GM19438 (cell line): ENCODE measurements around the gene CTAG1A.
"Not testable (repeated sequence)": the region's sequence is repeated elsewhere in the genome, so short reads cannot be mapped to it uniquely, and the experiment has no call there.

ENCODE experiments used
- ATAC-seq: cut with Tn5 transposase; IDR thresholded peaks from one replicate; pipeline ENCODE4 v1.9.1; 2021; ENCODE audit warnings: low read depth; ENCODE audit not compliant: unreplicated experiment

The CTAG1A gene

DNA sequence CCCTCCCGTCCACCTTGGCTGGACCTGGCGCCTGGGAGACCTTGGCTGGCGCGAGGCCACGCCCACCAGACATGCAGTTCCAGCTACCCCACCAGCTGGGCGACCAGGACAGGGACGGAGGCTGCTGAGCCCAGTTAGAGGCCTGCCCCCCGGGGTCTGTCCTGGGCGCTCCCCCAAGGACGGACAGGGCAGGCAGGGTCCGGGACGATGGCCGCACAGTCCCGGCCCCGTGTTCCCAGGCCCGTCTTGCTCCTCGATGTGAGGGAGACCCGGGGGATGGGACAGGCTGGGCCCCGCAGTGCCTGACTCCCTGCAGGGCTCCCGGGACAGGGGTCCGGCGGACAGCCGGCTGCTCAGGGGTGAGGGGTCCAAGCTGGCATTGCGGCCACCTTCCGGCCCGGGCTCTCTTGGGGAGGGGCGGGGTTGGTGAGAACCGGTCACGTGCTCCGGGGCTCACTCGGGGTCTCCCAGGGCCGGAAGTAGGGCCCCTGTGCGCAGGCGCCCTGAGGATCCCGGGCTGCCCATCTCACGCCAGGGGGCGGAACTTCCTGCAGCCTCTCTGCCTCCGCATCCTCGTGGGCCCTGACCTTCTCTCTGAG lies at the start of gene CTAG1A:
CTAG1A (plus strand) TSS at position 549 of the 599 bp plus-strand sequence. CDS start 74 bp downstream, outside the sequence.
- ATAC-seq: not testable (repeated sequence)

DNA sequence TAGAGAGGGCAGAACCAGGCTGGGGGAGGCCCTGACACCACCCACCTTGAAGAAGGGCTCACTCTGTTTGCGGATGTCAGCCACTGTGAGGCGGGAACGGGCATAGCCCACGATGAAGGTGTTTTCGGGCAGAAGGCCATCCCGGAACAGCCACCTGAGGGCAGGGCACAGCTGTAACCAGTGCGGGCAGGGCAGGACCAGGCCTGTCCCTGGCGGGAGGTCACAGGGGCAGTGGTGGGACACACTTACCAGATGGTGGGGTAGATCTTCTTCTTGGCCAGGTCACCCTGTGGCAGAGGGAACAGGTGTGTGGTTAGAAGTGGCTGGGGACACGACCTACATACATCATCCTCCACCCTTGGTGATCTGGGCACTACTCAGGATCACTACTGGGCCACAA lies 49.0 kb upstream of the CTAG1A start:
- no peak for ATAC-seq

DNA sequence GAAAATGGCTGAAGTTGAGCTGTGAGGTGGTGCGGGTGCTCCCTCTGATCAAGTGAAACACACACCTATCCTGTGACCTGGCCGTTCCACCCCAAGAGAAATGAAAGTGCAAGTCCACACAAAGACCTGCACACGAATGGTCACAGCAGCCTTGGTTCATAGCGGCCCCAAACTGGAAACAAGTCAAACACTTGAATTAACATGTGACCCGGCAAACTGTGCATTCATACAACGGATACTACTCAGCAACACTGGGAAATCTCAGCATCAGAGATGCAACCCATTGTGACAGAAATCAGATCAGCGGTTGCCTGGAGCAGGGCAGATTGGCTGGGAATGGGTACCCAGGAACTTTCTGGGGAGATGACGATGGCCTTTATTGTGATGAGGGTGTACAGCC lies 45.9 kb upstream of the CTAG1A start:
- no peak for ATAC-seq

DNA sequence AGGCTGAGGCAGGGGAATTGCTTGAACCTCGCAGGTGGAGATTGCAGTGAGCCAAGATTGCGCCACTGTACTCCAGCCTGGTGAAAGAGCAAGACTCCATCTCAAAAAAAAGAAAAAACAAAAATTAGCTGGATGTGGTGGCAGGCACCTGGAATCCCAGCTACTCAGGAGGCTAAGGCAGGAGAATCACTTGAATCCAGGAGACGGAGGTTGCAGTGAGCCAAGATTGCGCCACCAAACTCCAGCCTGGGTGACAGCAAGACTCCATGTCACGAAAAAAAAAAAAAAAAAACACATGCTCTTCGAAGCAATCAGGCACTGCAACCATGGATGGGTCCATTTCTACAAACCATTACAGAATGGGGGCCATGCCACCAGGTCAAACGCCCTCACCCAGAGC lies 44.6 kb upstream of the CTAG1A start:
- ATAC-seq: not testable (repeated sequence)

DNA sequence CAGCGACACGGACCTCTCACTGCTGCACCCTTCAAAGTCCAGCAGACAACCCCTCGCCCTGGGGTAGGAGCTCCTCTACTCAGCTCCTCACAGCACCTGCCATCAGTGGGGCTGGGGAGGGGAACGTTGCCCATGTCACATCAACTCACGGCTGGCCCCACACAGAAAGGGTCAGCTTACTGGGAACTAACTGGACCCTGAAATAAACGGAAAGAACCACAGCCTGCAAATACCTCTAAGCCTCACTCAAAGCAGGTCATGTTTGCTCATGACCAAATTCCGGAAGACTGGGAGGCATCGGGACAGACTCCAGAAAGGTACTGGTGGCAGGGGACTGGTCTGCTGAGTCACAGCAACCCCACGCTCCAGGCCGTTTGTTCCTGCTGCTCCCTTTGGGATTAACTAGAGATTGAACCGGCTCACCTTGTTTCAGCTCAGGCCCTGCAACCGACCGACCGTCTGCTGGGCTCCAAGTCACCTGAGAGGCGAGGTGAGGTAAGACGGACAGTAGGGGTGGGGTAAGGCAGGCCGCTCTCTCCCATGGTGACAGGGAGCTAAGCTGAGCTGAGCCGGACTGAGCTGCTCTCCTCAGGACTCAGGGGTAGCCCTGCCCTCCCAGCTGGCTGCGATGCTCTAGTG lies 43.9 kb upstream of the CTAG1A start:
- ATAC-seq: no peak

DNA sequence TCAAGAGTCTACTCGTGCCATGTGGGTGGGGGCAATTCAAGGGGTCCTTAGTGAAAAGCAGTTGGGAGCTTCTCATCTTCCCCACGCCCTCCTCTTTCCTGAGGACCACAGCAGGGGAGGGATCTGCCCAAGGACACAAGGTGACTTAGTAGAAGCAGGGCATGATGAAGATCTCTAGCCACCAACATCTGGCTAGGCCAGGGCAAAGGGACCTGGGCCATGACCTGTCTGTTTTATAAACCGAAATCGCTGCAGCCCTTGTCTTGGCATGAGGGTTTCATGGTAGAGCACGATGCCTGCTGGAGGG lies 43.4 kb upstream of the CTAG1A start:
- no peak for ATAC-seq

DNA sequence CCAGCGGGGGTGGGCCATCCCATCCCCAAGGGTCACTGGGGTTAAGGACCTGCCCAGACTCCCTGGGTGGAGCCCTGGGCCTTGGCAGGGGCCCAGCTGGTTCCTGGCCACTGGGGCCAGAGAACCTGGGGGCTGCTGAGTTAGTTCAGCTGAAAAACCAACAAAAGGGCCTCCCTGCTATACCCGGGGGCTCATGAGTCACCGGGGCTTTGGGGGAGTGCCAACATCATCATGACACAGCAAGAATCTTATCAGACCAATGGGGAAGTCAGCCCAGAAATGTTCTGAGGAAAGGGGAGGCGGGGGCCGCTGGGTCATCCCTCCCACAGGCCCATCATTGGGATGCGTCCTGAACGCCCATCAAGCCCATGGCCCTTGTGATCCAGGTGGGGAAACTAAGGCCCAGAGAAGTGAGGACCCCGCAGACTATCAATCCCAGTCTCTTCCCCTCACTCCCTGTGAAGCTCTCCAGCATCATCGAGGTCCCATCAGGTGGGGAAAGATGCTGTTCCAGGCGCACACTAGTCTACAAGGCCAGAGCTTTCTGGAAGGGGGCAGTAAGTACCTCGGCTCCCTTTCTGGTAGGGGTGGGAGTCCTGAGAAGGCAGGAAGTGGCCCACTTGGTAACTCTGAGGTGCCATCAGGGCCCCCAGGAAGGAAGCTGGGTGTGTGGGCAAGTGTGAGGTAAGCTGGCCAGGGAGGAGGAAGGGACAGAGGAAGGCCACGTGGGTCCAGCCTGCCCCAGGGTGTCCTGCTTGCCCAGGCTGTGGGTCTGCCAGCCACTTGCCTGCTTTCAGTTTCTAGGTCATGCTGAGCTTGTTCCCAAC lies 42.8 kb upstream of the CTAG1A start:
- no peak for ATAC-seq

DNA sequence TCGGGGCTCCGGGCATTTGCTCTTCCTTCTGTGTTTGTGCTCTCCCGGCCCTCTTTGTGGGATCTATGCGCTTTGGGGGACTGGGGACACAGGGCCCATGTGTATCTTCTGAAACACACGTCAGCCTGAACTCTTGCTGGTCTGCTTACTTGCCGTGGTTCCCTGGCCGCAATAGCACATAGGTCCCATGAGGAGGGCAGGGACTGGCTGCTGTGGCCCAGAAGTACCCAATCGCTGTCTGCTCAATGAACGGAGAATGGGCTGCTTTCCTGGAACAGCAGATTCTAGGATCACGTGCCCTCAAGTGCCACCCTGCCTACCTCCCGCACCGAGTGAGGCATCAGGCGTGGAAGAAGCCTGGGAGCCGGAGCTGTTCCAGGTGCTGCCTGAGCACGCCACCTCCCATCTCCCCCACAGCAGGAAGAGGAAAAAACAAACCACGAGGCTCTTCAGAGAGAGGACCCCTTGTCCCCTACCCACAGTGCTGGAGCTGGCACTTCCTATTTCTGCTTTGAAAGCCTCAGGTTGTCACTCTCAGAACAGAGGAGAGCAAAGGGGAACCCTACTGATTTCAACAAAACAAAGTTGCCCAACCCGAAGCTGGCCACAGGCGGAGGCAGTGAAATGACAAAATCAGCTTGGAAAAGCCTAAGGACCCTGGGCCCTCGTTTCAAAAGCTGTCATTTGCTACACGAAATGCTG lies 42.1 kb upstream of the CTAG1A start:
- no peak for ATAC-seq

DNA sequence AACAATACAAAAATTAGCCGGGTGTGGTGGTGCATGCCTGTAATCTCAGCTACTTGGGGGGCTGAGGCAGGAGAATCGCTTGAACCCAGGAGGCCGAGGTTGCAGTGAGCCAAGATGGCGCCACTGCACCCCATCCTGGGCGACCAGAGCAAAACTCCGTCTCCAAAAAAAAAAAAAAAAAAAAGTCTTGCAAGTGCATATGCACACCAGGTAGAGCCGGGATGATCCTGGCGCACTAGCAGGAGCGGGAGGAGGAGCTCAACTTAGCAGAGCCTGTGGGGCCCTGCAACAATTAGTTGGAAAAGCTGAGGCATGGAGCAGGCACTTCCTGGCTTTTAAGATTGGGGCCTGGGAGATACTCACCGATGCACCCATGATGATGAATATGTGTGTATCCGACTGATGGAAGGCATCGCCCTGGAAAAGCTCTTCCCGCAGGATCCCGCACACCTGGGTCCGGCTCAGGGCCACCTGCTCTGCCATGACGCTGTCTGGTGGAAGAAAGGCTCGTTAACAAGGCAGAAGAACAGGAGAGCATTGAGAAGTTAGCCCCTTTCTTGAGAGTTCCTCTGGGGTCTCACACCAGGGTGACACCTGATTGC lies 39.2 kb upstream of the CTAG1A start:
- no peak for ATAC-seq

DNA sequence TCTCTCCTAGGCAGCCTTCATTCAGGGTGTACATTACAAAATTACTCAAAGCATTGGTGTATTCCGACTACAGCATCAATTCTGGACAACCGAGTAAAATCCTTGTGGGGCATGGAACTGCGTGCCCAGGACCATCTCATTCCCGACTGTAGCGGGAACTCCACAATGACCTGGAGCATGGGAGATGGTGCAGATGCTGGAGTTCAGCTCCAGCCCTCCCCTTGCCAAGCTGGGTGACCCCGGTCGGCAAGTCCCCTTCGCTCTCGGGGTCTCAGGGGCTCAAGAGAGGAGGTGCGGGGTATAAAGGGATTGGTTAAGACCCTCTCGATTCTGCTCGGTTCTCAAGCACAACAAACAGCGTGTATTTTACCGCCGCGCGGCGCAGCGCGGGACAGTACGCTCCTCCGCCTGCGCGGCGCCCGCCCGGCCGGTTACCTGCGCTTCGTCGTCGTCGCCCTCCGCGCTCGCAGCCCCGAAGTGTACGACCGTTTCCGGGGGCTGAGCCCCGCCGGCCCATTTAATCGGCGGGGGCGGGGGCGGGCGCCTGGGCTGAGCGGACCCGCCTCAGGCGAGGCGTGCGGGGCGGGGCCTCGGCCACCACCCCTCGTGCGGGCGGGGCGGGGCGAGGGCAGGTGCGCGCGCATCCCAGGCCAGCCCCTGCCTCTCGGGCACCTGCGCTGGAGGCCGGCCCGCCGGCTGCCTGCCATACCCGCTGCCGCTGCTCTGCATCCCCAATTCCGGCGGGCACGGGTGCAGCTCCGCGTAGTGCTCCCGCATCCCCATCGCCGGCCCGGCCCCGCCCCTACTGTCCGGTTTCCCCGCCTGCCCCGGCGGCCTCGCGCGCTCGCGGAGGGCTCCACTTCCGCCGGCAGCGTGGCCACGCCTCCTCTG lies 38.3 kb upstream of the CTAG1A start, which contains the start of gene G6PD:
G6PD (minus strand) TSS at position 493 of the 891 bp plus-strand sequence. CDS start 691 bp downstream, outside the sequence.
- peak; percentile 36 for ATAC-seq

DNA sequence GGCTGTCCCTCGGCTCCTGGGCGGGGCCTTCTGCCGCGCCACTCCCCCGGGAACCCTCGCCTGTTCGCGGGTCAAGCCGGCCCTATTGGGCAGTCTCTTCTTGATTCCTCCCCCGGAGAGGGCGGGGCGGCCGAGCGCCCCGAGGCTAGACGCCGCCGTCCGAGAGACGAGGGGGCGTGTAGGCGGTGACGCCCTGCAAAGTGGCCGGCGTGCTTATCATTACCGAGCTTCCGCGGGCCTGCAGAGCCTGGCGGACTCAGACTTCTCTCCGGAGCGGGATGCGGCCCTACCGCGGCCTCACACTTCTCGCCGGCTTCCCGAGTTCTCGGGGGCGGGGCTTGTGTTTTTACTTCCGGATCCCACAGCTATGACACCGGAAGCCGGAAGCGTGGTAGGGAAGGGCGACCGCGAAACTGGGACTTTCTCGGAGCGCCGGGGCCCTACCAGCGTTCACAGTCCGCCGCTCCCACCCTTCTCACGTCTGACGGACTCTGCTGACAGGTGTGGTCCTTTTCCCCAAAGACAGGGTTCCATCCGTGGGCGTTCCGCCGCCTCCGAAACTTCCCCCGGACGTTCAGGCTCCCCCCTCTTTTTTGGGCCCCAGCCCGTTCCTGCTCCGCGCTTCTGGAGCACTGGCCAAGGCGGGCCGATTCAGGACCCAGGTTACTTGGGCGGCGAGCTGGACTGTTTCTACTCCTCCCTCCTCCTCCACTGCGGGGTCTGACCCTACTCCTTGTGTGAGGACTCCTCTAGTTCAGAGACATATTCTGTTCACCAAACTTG lies 37.5 kb upstream of the CTAG1A start, which contains the start of gene IKBKG:
IKBKG (plus strand) TSS at position 376 of the 783 bp plus-strand sequence. CDS start 4,383 bp downstream, outside the sequence.
- peak; percentile 82 for ATAC-seq

DNA sequence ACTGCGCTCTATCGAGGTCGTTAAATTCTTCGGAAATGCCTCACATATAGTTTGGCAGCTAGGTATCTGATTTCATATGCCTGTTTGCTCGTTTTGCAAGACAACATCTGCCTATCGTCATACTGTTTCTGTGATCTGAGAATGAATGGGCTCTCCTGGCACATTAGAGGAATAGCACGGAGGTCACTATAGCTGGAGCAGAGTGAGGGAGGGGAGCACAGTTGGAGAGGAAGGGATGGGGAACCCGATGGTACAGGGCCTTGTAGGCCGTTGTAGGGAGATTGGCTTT lies 37.0 kb upstream of the CTAG1A start:
- no peak for ATAC-seq

DNA sequence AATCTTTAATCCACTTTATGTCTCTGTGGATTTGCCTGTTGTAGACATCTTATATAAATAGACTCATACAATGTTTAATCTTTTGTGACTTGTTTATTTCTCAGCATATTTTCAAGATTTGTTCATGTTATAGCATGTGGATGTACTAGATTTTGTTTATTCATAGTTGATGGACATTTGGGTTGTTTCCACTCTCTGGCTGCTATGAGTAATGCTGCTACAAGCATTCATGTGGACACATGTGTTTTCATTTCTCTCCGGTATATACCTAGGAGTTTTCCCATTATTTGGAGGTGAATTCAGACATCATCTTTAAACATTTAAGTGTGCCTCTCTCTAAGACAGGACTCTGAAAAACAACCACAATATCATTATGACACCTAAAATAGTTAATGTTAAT lies 35.2 kb upstream of the CTAG1A start:
- no peak for ATAC-seq

DNA sequence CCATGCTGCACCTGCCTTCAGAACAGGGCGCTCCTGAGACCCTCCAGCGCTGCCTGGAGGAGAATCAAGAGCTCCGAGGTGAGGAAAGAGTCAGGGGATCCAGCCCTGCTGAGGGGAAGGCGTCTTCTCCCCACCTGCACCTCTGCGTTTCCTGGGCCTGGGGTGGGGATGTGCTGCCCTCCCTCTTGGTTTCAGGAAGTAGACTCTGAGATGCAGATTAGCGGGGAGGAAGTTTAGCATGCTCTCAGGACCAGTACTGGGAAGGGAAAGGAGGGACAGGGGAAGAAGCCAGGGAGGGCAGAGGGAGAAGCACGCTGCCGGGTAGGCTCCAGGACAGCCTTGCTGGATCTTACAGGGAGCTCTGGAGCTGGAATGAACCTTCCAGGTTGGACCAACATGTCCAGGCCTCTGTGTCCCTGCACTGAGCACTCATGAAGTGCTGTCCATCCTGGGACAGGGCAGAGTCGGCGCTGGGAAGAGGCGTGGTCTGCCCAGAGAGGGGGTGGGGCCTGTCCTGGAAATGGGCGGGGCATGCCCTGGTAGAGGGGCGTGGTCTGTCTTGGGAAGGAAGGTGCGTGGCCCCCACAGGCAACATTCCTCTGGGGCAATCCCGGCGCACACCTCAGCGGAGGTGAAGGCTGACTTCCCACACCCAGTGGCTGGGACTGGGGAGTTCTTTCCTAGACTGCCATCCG lies 32.7 kb upstream of the CTAG1A start:
- not testable (repeated sequence) for ATAC-seq

DNA sequence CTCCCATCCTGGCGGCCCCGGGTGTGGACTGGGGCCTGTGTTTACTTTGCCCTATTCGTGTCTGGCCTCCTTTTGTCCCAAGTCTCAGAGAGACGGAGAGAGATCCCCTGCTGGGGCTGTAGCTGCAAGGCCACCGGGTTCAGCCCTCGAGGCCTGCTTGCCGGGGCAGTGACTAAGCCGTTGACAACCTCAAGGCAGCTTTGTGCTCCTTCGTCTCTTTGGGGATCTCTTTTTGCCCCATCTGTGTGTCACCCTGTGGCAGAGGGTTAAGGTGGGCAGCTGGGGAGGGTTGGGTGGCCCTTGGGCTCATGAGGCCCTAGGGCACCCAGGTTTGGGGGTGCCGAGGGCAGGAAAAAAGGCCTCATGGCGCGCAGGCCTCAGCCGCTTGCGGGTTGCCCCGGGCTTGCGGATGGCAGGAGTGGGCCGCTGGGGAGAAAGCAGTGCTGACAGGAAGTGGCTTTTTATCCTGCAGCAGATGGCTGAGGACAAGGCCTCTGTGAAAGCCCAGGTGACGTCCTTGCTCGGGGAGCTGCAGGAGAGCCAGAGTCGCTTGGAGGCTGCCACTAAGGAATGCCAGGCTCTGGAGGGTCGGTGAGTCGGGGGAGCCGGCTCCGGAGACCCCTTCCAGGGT lies 26.8 kb upstream of the CTAG1A start:
- not testable (repeated sequence) for ATAC-seq

DNA sequence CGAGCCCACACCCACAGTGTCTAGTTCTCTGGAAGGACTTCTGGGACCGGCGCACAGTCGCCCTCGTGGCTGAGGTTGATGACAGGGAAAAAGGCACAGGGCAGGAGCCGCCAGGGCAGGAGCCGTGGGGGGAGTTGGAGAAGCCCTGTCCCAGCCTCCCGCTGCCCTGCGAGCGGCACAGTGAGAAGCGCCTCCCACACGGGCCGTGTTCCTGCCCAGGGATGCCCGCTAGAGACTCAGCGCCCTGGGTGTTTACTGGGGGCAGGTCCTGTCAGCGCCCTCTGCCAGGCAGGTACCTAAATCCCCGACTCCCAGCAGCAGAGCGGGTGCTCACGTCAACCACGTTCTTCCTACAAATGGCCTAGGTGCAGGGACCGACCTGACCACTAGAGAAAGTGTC lies 26.0 kb upstream of the CTAG1A start:
- not testable (repeated sequence) for ATAC-seq

DNA sequence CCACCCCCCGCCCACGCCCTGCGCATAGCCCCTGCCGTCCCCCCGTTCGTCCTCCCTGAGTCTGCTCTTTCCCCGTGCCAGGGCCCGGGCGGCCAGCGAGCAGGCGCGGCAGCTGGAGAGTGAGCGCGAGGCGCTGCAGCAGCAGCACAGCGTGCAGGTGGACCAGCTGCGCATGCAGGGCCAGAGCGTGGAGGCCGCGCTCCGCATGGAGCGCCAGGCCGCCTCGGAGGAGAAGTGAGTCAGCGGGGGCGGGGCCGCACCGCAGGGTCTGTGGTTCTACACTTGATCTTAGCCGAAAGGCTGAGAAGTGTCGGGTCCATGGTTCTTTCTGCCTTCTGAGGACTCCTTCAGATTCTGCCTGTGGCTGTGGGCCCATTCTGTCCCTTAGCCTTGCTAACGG lies 24.6 kb upstream of the CTAG1A start:
- not testable (repeated sequence) for ATAC-seq

DNA sequence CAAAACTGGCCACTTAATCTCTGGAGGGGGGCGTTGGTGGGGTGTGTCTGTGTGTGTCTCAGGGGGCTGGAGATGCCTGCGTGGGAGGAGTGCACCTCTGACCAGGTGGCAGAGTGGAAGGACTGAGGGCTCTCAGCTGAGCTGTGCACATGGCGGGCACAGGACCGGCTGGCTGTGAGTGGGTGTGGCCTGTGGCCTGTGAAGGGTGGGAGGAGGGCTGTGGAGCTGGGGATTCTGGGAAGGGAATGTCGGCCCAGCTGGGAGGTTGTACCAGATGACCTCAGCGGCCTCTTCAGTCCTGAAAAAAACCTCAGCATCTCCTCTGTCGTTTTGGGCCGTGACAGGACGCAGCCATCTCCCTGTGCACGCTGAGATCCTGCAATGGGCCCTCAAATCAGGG lies 22.6 kb upstream of the CTAG1A start:
- ATAC-seq: not testable (repeated sequence)
